Measurements from ENCODE around the gene MCM3AP.

The MCM3AP gene

DNA sequence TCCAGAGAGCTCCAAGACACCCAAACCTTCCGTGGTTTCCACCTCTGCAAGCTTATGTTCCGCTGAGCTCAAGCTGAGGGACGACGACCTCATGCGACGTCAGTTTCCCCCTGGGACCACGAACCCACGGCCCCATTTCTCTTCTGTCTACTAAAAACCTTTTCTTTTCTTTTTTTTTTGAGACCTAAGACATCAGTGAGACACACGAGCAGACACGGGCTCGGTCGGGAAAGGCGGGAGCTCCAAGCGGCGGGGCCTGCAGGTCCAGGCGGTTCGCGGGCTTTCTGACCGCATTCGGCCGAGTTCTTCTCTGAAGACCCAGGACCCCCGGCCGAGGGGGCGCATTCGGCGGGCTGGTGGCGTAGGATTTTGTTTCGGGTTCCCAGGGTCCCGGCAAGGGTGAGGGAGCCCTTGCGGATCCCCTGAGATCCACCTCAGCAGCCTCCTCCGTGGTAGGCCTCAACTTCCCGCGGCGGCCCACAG, 37.9 kb upstream of the MCM3AP start:
- Histone ChIP-seq H2AFZ (ENCODE audit: low read length, unreplicated experiment) (peak overlapping the region; percentile 71), H3K36me3 (ENCODE audit: insufficient read depth, low read length) (no peaks in the 10 kb centered on the region; the same call in 1 of the 2 replicates), H3K4me1 (ENCODE audit: control insufficient read depth, insufficient read depth, low read length, unreplicated experiment) (peaks cover 29% of the 10 kb centered on the region), H3K27ac (ENCODE audit: low read depth, low read length) (peak overlapping the region; percentile 75), H3K79me2 (ENCODE audit: control insufficient read depth, insufficient read depth, low read length, unreplicated experiment) (peaks cover 73% of the 10 kb centered on the region), H3K27me3 (ENCODE audit: insufficient read depth, low read length) (no peaks in the 10 kb centered on the region), H3K4me3 (ENCODE audit: low read depth, low read length) (peak overlapping the region; percentile 100)

DNA sequence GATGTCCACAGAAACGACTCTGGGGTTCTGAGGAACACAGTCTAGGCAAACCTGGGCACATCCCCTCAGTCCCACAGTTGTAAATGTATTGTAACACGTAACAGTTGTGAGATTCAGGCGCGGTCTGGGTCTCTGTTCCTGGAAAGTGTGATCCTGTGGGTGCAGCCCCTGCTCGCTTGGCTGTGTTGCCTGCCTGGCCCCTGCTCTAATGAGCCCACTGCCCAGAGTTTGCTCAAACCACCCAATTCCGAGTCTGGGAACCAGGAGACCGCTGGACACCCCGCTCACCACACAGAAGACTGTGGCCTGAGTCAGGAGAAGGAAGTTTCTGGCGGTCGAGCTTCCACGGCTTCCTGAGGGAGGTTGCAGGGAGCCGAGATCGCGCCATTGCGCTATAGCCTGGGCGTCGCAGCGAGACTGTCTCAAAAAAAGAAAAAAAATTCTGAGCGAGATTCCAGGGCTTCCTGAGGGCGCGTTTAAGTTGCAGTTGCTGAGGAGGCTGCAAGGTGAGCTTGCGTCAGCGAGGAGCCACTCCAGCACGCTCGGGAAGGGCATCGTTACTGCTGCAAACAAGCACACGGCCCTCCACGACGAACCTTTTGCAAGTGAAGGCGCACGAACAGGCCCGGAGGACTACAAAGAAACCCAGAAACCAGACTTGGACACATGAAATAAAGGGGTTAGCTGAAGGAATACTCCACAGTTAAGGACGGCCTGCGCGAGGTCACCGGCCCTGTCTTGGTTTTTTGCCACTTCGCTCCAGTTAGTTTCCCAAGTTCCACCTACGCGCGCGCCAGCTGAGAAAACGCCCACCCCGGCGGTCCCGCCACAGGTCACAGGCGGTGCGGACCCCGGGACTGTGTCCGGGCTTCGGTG, 37.2 kb upstream of the MCM3AP start:
- Histone ChIP-seq H2AFZ (ENCODE audit: low read length, unreplicated experiment) (peak overlapping the region; percentile 71), H3K79me2 (ENCODE audit: control insufficient read depth, insufficient read depth, low read length, unreplicated experiment) (peaks cover 66% of the 10 kb centered on the region), H3K27ac (ENCODE audit: low read depth, low read length) (peak overlapping the region; percentile 75; the same call in 1 of the 2 replicates), H3K4me1 (ENCODE audit: control insufficient read depth, insufficient read depth, low read length, unreplicated experiment) (peaks cover 29% of the 10 kb centered on the region), H3K27me3 (ENCODE audit: insufficient read depth, low read length) (no peaks in the 10 kb centered on the region), H3K4me3 (ENCODE audit: low read depth, low read length) (peak overlapping the region; percentile 100), H3K36me3 (ENCODE audit: insufficient read depth, low read length) (no peaks in the 10 kb centered on the region; the same call in 1 of the 2 replicates)

GRCh38 chr21:46320331-46320801, 35.0 kb upstream of the MCM3AP start:
- Histone ChIP-seq H3K27ac (ENCODE audit: low read depth, low read length) (no peak overlapping the region), H3K79me2 (ENCODE audit: control insufficient read depth, insufficient read depth, low read length, unreplicated experiment) (peaks cover 48% of the 10 kb centered on the region), H2AFZ (ENCODE audit: low read length, unreplicated experiment) (no peak overlapping the region), H3K4me3 (ENCODE audit: low read depth, low read length) (peak overlapping the region; percentile 35), H3K27me3 (ENCODE audit: insufficient read depth, low read length) (no peaks in the 10 kb centered on the region), H3K4me1 (ENCODE audit: control insufficient read depth, insufficient read depth, low read length, unreplicated experiment) (peaks cover 18% of the 10 kb centered on the region), H3K36me3 (ENCODE audit: insufficient read depth, low read length) (no peaks in the 10 kb centered on the region; the same call in 1 of the 2 replicates)

- Histone ChIP-seq H3K36me3 (ENCODE audit: insufficient read depth, low read length) (no peaks in the 10 kb centered on the region; the same call in 1 of the 2 replicates), H3K27me3 (ENCODE audit: insufficient read depth, low read length) (no peaks in the 10 kb centered on the region), H3K79me2 (ENCODE audit: control insufficient read depth, insufficient read depth, low read length, unreplicated experiment) (peaks cover 40% of the 10 kb centered on the region)
These were observed 33.8 kb upstream of the MCM3AP start for GRCh38 chr21:46319186-46319585.

GRCh38 chr21:46318464-46318845, 33.0 kb upstream of the MCM3AP start:
- Histone ChIP-seq H3K4me3 (ENCODE audit: low read depth, low read length) (no peak overlapping the region), H3K4me1 (ENCODE audit: control insufficient read depth, insufficient read depth, low read length, unreplicated experiment) (peaks cover 18% of the 10 kb centered on the region), H3K36me3 (ENCODE audit: insufficient read depth, low read length) (peaks cover under 1% of the 10 kb centered on the region; the same call in 1 of the 2 replicates), H3K27me3 (ENCODE audit: insufficient read depth, low read length) (no peaks in the 10 kb centered on the region), H2AFZ (ENCODE audit: low read length, unreplicated experiment) (no peak overlapping the region), H3K79me2 (ENCODE audit: control insufficient read depth, insufficient read depth, low read length, unreplicated experiment) (peaks cover 38% of the 10 kb centered on the region), H3K27ac (ENCODE audit: low read depth, low read length) (no peak overlapping the region)

More at GRCh38 chr21:46319186-46319585, 33.8 kb upstream of the MCM3AP start:
- no peak overlapping the region for H2AFZ ChIP-seq (ENCODE audit: low read length, unreplicated experiment)
- no peak overlapping the region for H3K4me3 ChIP-seq (ENCODE audit: low read depth, low read length)
- H3K4me1 ChIP-seq (ENCODE audit: control insufficient read depth, insufficient read depth, low read length, unreplicated experiment), result peaks cover 18% of the 10 kb centered on the region
- no peak overlapping the region for H3K27ac ChIP-seq (ENCODE audit: low read depth, low read length)

GRCh38 chr21:46317710-46318463, 32.5 kb upstream of the MCM3AP start:
- Histone ChIP-seq H3K4me1 (ENCODE audit: control insufficient read depth, insufficient read depth, low read length, unreplicated experiment) (peaks cover 18% of the 10 kb centered on the region), H3K4me3 (ENCODE audit: low read depth, low read length) (no peak overlapping the region), H2AFZ (ENCODE audit: low read length, unreplicated experiment) (no peak overlapping the region), H3K79me2 (ENCODE audit: control insufficient read depth, insufficient read depth, low read length, unreplicated experiment) (peaks cover 32% of the 10 kb centered on the region), H3K36me3 (ENCODE audit: insufficient read depth, low read length) (peaks cover 4% of the 10 kb centered on the region; the same call in 1 of the 2 replicates), H3K27me3 (ENCODE audit: insufficient read depth, low read length) (no peaks in the 10 kb centered on the region), H3K27ac (ENCODE audit: low read depth, low read length) (no peak overlapping the region)

DNA sequence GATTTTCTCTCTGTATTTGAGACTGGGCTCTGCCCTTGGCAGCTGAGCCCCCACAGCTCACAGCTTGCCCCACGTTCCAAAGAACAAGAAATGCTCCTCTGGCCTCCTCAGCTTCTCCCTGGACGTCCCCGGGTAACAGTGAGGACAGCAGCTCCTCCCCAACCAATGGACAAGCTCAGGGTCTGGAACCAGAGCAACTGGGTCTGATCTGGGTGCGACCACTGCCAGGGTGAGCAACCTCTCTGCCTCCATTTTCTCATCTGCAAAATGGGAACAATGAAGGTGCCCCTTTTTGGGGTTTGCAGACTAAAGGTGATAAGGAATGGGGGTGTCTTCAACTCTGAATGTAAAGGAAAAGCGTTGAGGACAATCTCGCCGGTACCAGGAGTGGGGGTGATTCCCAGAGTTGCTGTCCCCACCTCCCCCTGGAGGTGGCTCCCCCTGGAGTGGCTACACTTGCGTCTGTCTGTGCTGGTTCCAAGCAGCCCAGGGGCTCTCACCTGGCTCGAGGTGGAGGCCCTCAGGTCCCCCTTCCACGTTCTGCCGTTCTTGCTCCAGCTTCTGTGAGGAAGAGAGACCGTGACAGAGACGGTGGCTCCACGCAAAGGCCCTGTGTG, 31.4 kb upstream of the MCM3AP start:
- H3K36me3 ChIP-seq (ENCODE audit: insufficient read depth, low read length), result peaks cover 6% of the 10 kb centered on the region; the same call in 1 of the 2 replicates

DNA sequence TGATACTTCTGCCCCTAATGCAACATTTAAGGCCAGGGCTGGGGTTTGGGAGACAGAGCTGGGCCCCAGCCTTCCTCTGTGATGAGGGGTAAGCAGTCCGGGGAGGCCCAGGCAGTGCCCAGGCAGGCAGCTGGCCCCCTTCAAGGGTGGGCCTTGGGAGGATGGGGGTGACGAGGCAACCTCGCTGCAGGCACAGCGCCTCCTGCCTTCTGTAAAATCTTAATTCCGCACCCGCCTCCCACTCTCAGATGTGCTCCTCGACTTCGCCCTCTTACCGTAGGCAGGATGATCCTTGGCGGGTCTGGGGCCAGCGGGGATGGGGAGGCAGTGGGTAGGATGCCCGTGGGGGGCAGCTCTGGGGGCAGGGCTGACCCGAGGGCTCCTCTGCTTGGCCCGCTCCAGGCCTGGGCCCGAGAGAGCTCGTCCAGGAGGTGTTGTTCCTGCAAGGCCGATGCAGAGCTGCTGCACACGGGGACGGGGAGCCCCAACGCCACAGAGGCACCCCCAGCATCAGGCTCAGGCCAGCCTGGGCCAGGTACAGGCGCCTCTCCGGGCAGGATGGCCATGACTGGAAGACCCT, 29.1 kb upstream of the MCM3AP start:
- no peak overlapping the region for H3K4me3 ChIP-seq (ENCODE audit: low read depth, low read length)
- peaks cover 6% of the 10 kb centered on the region for H3K79me2 ChIP-seq (ENCODE audit: control insufficient read depth, insufficient read depth, low read length, unreplicated experiment)
- peaks cover 6% of the 10 kb centered on the region; the same call in 1 of the 2 replicates for H3K36me3 ChIP-seq (ENCODE audit: insufficient read depth, low read length)
- no peaks in the 10 kb centered on the region for H3K27me3 ChIP-seq (ENCODE audit: insufficient read depth, low read length)
- no peak overlapping the region for H3K27ac ChIP-seq (ENCODE audit: low read depth, low read length)
- H3K4me1 ChIP-seq (ENCODE audit: control insufficient read depth, insufficient read depth, low read length, unreplicated experiment), result no peaks in the 10 kb centered on the region
- no peak overlapping the region for H2AFZ ChIP-seq (ENCODE audit: low read length, unreplicated experiment)

More for the DNA sequence above, 31.4 kb upstream of the MCM3AP start:
- H3K79me2 ChIP-seq (ENCODE audit: control insufficient read depth, insufficient read depth, low read length, unreplicated experiment), result peaks cover 22% of the 10 kb centered on the region
- peaks cover 12% of the 10 kb centered on the region for H3K4me1 ChIP-seq (ENCODE audit: control insufficient read depth, insufficient read depth, low read length, unreplicated experiment)
- no peak overlapping the region for H3K27ac ChIP-seq (ENCODE audit: low read depth, low read length)
- H2AFZ ChIP-seq (ENCODE audit: low read length, unreplicated experiment), result no peak overlapping the region
- no peak overlapping the region for H3K4me3 ChIP-seq (ENCODE audit: low read depth, low read length)
- H3K27me3 ChIP-seq (ENCODE audit: insufficient read depth, low read length), result no peaks in the 10 kb centered on the region

- no peak overlapping the region for H3K4me3 ChIP-seq (ENCODE audit: low read depth, low read length)
- H3K79me2 ChIP-seq (ENCODE audit: control insufficient read depth, insufficient read depth, low read length, unreplicated experiment), result no peaks in the 10 kb centered on the region
- H3K36me3 ChIP-seq (ENCODE audit: insufficient read depth, low read length), result peaks cover 9% of the 10 kb centered on the region; the same call in 1 of the 2 replicates
- peaks cover under 1% of the 10 kb centered on the region for H3K4me1 ChIP-seq (ENCODE audit: control insufficient read depth, insufficient read depth, low read length, unreplicated experiment)
- H3K27me3 ChIP-seq (ENCODE audit: insufficient read depth, low read length), result no peaks in the 10 kb centered on the region
- no peak overlapping the region for H3K27ac ChIP-seq (ENCODE audit: low read depth, low read length)
- no peak overlapping the region for H2AFZ ChIP-seq (ENCODE audit: low read length, unreplicated experiment)
These were observed 27.5 kb upstream of the MCM3AP start for GRCh38 chr21:46312949-46313348.

- Histone ChIP-seq H3K4me1 (ENCODE audit: control insufficient read depth, insufficient read depth, low read length, unreplicated experiment) (peaks cover 7% of the 10 kb centered on the region), H3K79me2 (ENCODE audit: control insufficient read depth, insufficient read depth, low read length, unreplicated experiment) (no peaks in the 10 kb centered on the region), H3K27ac (ENCODE audit: low read depth, low read length) (no peak overlapping the region), H3K27me3 (ENCODE audit: insufficient read depth, low read length) (no peaks in the 10 kb centered on the region), H2AFZ (ENCODE audit: low read length, unreplicated experiment) (no peak overlapping the region), H3K36me3 (ENCODE audit: insufficient read depth, low read length) (peaks cover 9% of the 10 kb centered on the region; the same call in 1 of the 2 replicates), H3K4me3 (ENCODE audit: low read depth, low read length) (no peak overlapping the region)
These were observed 26.2 kb upstream of the MCM3AP start for GRCh38 chr21:46311568-46311967.
